HG03025 (cell line): ENCODE data around the gene PRICKLE2.

Experiments
- ATAC-seq: cut with Tn5 transposase; IDR thresholded peaks from one replicate; pipeline ENCODE4 v1.9.1; 2021; ENCODE audit warnings: mild to moderate bottlenecking, moderate library complexity; ENCODE audit not compliant: unreplicated experiment, low FRiP score

Gene PRICKLE2

GRCh38 chr3:64253689-64254088, 28.4 kb upstream of the PRICKLE2 start:
- ATAC-seq, result no peak

- no peak for ATAC-seq
These were observed 25.8 kb upstream of the PRICKLE2 start for GRCh38 chr3:64251019-64251418.

DNA sequence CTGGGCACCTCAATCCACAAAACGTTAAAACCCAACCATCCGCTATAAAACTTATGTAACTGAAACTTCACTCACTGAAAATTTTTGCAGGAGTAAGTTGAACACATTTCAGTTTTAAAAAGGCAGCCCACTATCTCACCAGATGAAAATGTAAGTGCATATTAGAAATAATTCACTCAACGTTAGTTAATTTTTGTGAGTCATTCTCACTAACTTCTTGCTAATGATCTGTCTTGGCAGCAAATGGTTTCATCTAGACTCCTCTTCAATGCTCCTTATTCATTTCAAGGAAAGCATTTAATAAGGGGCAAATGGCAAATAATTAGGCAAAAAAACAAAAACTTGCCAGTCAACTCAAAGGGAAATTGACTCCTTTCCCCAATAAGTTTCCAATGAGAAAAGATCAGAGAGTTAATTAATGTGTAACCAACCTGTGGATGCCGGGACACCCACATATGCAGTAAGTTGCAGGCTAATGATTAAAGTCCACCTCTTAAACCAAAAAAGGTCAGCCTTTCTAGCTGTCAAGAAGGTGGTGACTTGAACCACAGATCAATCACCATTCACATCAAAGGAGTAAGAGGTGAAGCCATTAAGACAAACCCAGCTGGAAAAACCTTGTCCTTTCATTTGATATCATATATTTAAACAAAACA, 22.9 kb upstream of the PRICKLE2 start:
- no peak for ATAC-seq

DNA sequence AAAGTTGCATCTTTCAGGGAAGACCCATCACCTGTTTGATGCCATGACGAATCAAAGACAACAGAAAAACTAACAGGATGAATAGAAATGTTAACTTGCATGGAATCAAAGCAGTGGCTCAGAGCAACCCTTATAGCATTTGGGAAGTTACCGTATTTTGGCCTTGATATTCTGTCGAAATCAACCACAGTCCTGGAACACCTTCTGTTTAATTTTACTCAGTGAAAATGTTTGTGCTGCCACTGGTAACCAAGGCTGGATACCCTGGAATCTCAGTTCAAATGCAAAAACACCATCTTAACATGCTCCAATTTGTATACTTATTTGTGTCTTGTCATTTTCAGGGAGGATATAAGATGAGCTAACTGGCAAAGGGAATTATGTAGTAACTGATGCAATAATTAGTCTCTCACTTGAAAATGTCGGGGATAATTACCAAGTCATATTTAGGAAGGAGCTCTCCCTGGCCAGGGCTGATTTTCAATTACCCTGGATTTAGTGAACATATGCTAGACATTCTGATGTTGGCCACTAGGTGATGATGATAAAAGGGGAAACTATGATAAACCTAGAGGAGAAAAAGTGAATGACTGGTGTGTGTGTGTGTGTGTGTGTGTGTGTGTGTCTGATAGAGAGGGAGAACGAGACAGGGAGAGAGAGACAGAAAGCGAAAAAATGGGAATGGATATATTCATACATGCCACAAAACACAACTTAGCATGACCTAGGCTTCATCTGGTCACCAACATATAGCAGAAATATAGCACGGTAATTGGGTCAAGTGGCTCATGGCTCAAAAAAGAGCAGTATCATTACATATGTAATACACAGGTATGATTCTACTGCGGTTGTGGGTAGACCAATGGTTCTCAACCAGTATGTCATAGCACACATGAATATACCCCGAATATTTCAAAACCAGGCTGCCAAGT, 19.0 kb upstream of the PRICKLE2 start:
- ATAC-seq, result no peak

- no peak for ATAC-seq
These were observed 17.2 kb upstream of the PRICKLE2 start for GRCh38 chr3:64242435-64242834.

DNA sequence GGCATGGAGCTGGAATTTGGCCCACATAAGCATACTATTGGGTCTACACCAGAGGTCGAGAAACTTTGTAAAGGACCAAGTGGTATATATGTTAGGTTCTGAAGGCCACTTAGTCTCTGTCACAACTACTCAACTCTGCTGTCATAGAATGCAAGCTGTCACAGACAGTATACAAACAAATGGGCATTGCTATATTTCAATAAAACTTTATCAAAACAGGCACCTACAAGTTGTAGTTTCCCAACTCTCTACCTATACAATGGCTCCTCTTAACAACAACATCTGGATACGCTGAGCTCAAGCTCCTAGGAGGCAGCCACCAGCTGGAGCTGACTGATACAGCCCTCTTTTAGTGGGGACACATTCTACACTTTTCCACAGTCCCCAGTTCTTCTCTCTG, 15.7 kb upstream of the PRICKLE2 start:
- no peak for ATAC-seq

- ATAC-seq, result no peak
These were observed 15.1 kb upstream of the PRICKLE2 start for GRCh38 chr3:64240396-64240795.

- ATAC-seq, result no peak
These were observed 14.6 kb upstream of the PRICKLE2 start for GRCh38 chr3:64239841-64240240.

DNA sequence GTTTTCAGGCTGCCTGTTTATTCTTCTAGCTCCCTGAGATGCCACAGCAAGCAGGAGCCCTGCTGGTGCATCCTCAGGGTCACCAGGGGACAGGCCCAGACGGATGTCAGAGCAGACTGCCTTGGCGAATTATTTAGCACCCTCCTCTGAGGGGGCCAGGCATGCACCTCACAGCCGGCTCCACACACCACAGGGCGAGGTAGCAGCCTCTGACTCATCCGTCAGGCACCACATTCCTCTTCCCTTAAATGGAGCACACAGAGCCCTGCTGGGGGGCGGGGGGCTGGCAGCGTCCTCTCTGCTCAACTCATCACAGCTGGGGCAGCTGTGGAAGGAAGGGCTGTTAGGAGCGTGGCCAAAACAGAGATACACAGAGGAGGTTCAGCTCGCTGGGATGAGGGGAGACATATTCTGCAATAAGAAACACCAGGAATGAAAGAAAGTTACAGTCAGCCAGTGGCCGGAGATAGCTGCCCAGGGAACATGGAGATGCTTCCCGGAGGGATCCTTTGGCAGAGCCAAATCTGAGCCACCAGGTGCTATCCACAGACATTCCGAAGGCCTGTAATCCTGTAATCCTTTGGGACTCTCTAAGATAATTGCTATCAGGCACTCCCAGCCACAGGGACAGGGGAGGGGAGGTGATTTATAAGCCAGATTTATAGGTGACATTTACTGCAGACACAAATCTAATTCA, 13.9 kb upstream of the PRICKLE2 start:
- no peak for ATAC-seq

DNA sequence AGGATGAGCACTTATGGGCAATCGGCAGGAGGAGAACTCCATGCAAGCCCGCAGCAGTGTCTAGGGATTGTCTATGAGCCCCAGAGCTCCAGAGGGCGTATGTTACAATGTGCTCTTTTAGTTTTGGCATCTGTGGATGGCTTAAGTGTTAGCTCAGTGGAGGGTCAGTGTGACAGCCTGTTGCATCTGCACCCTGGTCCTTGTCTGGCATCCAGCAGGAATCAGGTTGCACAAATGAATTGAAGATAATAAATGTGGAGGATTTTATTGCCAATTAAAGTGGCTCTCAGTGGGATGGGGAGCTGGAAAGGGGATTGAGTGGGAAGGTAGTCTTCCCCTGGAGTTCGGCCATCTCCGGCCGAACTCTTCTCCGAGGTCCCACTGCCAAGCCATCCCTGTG, 11.8 kb upstream of the PRICKLE2 start:
- no peak for ATAC-seq

- ATAC-seq, result no peak
These were observed 10.3 kb upstream of the PRICKLE2 start for GRCh38 chr3:64235605-64236004.

GRCh38 chr3:64234571-64234970, 9.3 kb upstream of the PRICKLE2 start:
- no peak for ATAC-seq

DNA sequence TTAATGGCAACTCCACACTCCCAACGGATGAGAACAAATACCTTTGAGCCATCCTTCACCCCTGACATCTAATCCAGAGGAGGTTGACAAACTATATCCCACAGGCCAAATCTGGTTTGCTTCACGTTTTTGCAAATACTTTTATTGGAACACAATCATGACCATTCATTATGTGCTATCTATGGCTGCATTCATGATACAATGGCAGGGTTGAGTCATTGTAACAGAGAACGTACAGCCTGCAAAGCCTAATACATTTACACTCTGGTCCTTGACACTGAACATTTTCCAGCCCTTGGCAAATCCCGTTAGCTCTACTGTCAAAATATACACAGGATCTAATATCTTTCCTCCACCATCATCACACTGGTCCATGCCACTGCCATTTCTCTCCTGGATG, 7.6 kb upstream of the PRICKLE2 start:
- no peak for ATAC-seq

- ATAC-seq, result no peak
These were observed 4.6 kb upstream of the PRICKLE2 start for GRCh38 chr3:64229903-64230302.

DNA sequence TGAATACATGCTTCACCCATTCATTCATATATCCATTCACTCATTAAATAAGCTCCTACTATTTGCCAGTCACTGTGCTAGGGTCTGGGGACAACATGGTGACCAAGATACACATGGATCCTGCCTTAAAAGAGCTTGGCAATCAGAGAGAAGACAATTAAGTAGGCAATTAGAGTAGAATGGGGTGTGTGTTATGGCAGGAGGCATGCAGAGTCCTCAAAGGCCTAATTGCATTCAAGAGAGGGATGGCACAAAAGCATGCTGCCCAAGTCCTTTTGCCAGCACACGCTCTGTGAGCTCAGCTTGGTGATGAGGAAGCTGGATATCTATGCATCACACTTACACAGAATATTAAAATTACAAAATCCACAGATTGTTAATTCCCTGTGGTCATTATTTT, 2.8 kb upstream of the PRICKLE2 start:
- ATAC-seq, result no peak

- ATAC-seq, result no peak
These were observed 1.5 kb upstream of the PRICKLE2 start for GRCh38 chr3:64226730-64227129.

DNA sequence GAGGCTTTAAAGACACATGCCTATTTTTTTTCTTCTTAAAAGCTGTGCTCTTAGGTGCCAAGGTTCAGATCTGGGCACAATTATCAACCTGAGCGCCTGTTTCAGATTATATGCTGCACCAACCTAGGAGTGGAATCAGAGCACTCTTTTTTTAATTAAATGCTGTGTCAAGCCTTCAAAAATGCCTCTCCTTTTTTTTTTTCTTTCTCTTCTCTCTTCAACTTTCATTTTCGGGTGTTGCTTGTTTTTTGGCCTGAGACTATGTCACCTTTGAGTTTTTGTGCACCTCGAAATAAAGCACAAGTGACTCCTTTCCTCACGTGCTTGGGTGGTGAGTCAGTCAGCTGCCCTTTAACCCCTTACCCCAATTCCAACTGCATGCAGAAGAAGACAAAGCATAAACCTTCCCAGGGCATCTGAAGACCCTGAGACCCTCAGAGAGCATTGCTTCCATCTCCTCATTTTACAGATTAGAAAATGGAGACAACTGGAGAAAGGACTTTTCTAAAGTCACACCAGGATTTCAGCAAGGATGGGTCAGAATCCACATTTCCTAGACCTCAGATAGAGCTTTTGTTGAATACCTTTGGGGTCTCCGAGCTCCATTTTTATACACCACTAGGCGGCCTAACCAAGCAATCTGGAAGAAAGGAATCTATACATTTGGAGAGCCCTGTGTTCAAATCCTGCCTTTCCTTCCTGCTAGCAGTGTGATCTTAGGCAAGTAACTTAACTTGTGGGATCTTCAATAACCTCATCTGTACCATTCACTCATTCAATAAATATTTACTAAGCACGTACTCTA, 631 bp upstream of the PRICKLE2 start:
- no peak for ATAC-seq

DNA sequence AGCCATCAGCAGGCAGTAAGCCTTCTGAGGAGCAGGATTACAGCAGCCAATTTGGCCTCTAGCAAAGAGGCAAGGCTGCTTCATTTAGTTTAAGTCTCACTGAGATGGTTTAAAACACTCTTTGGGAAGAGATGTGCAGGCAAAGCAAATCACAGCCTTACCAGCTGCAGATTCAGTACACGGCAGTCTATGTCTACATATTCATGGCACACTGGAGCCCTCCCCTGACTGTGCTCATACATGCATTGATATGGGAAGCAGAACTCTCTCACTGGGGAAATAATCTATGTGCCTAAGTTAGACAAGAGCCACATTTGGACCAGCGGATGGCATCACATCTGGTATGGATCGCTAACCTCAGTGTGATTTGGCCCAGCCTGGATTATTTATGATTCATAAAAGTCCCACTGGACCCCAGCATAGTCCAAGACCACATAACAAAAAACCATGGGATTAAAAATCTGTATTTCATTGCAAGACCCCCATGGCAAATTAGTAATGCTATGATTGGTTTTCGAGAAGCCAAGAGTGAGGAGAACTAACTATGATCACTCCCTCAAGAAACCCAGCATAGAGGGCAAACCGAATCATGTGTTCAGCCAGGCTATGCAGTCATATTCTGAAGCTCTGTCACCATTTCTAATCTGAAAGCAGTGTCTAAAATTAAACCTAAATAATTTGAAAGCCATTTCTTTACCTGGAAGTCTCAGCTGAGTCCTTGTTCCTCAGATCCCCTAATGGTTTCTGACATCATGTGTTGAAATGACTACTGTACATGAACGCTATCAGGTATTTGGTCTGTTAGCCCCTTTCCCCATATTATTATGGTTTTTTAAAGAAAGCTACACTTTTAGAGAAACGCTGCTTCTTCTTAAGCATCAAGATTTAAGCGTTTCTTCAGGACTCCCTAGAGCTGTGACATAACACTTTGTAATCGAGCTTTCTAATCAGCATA, 1.2 kb downstream of the PRICKLE2 start:
- ATAC-seq, result no peak

GRCh38 chr3:64222501-64223111, 2.7 kb downstream of the PRICKLE2 start:
- no peak for ATAC-seq
